Neural progenitor cell (in vitro differentiated cells): ENCODE data around the gene UTP14A. TPM values are rescaled to one million over a fixed set of nuclear protein-coding genes. Genes with fewer than 3 reads are reported as not detected.
A peak's percentile ranks its signal among the peaks of the same experiment; 100 is the strongest.

Source experiments
- DNase-seq: peaks from one replicate; pipeline ENCODE4 v3.0.0-alpha.2; 2016; ENCODE audit warnings: low spot score
- H2AFZ ChIP-seq: fragments of 200-600 bp; sonication (generic); replicated peaks from 2 replicates; pipeline ENCODE4 v1.6.1; 2016; ENCODE audit warnings: antibody characterized with exemption
- H3F3A ChIP-seq: fragments of 200-600 bp; sonication (generic); 2 replicates; pipeline ENCODE4 v1.6.1; 2016; ENCODE audit warnings: antibody characterized with exemption, low read depth
- H3K27ac ChIP-seq: fragments of 200-600 bp; sonication (generic); 2 replicates; pipeline ENCODE4 v1.5.1; 2016; ENCODE audit warnings: mild to moderate bottlenecking
- H3K27me3 ChIP-seq: fragments of 200-600 bp; sonication (generic); 2 replicates; pipeline ENCODE4 v1.6.1; 2016; ENCODE audit warnings: mild to moderate bottlenecking, moderate library complexity
- H3K36me3 ChIP-seq: fragments of 200-600 bp; sonication (generic); 2 replicates; pipeline ENCODE4 v1.5.1; 2016
- H3K4me1 ChIP-seq: fragments of 200-600 bp; sonication (generic); 2 replicates; pipeline ENCODE4 v1.6.1; 2016; ENCODE audit warnings: mixed run types
- H3K4me2 ChIP-seq: fragments of 200-600 bp; sonication (generic); 2 replicates; pipeline ENCODE4 v1.6.1; 2016
- H3K4me3 ChIP-seq: fragments of 200-600 bp; sonication (generic); 2 replicates; pipeline ENCODE4 v1.5.1; 2016
- H3K79me2 ChIP-seq: fragments of 200-600 bp; sonication (generic); 2 replicates; pipeline ENCODE4 v1.6.1; 2016; ENCODE audit warnings: low read depth
- H3K9ac ChIP-seq: fragments of 200-600 bp; sonication (generic); 2 replicates; pipeline ENCODE4 v1.6.1; 2016
- H3K9me3 ChIP-seq: fragments of 200-600 bp; sonication (generic); 2 replicates; pipeline ENCODE4 v1.5.1; 2016; ENCODE audit warnings: low read depth
- H4K20me1 ChIP-seq: fragments of 200-600 bp; sonication (generic); 2 replicates; pipeline ENCODE4 v1.6.1; 2016; ENCODE audit warnings: low read depth
- H3K27ac Mint-ChIP-seq: 3 replicates; pipeline ENCODE4 v1.8.0; 2021; ENCODE audit warnings: mixed read lengths
- H3K27me3 Mint-ChIP-seq: 2 replicates; pipeline ENCODE4 v1.8.0; 2022; ENCODE audit warnings: low read depth, mild to moderate bottlenecking, inconsistent platforms, moderate library complexity, mixed read lengths; ENCODE audit not compliant: insufficient read depth
- H3K36me3 Mint-ChIP-seq: 3 replicates; pipeline ENCODE4 v1.8.0; 2021; ENCODE audit warnings: mixed read lengths
- H3K4me1 Mint-ChIP-seq: 3 replicates; pipeline ENCODE4 v1.8.0; 2021; ENCODE audit warnings: mixed read lengths
- H3K4me3 Mint-ChIP-seq: 3 replicates; pipeline ENCODE4 v1.8.0; 2021; ENCODE audit warnings: mild to moderate bottlenecking, moderate library complexity, mixed read lengths
- H3K9me3 Mint-ChIP-seq: 3 replicates; pipeline ENCODE4 v1.8.0; 2020; ENCODE audit warnings: mixed read lengths
- EZH2 ChIP-seq: fragments of 200-600 bp; sonication (generic); IDR thresholded peaks from 2 replicates; pipeline ENCODE4 v1.6.1; 2017; ENCODE audit warnings: antibody characterized with exemption, mild to moderate bottlenecking, moderate library complexity
- EZH2phosphoT487 ChIP-seq: fragments of 200-600 bp; sonication (generic); IDR thresholded peaks from 2 replicates; pipeline ENCODE4 v1.6.1; 2017; ENCODE audit warnings: antibody characterized with exemption
- total RNA-seq: library from RNA; depleted of rRNA; stranded (reverse); fragments of >200 nt; gene quantifications from 2 replicates; pipeline ENCODE4 v1.2.3, GENCODE V29; 2015; ENCODE audit warnings: low replicate concordance
- TF ChIP-seq, protein P1 (sequence below): fragments of 200-600 bp; sonication (generic); IDR thresholded peaks from 2 replicates; pipeline ENCODE4 v1.5.1; 2017; ENCODE audit warnings: antibody characterized with exemption, mild to moderate bottlenecking

Gene UTP14A
- total RNA-seq, 1 donor from 2014 or later, result 8.3 TPM

DNA sequence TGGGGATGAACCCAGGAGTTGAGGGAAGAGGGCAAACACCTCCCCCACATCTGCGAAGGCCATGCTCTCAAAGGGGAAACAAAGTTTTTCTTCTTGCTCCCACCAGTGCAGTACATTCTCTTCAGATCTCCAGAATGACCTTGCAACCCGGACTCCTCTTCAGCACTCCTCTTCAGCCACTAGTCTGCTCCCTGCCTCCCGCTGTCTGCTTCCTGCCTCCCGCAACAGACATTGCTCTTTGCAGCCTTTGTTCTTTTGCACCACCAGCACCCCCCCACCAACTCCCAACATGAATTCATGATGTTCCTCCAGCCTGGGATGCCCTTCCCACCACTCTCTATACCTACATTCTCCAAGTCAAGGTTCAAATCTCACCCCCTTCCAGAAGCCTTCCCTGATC lies 32.1 kb downstream of the UTP14A start:
- Mint-ChIP-seq H3K4me1 (peaks cover 37% of the 10 kb centered on the region), H3K4me3 (no peak overlapping the region), H3K27me3 (peaks cover 43% of the 10 kb centered on the region), H3K9me3 (peaks cover 3% of the 10 kb centered on the region), H3K27ac (peak overlapping the region; percentile 0), H3K36me3 (no peaks in the 10 kb centered on the region)
- H4K20me1 ChIP-seq, result no peaks in the 10 kb centered on the region
- H3K4me1 ChIP-seq, result peaks cover 8% of the 10 kb centered on the region
- H3K79me2 ChIP-seq, result no peaks in the 10 kb centered on the region
- H3K4me2 ChIP-seq, result no peak overlapping the region
- H3K9ac ChIP-seq, result no peak overlapping the region
- H3K4me3 ChIP-seq, result no peak overlapping the region
- no peaks in the 10 kb centered on the region for H3K9me3 ChIP-seq
- no peak overlapping the region for H3K27ac ChIP-seq
- no peak for DNase-seq
- H3K27me3 ChIP-seq, result peaks cover 53% of the 10 kb centered on the region
- peaks cover 14% of the 10 kb centered on the region for H3F3A ChIP-seq
- H3K36me3 ChIP-seq, result no peaks in the 10 kb centered on the region
- TF ChIP-seq EZH2phosphoT487, result no peak
- TF ChIP-seq, protein P1, sequence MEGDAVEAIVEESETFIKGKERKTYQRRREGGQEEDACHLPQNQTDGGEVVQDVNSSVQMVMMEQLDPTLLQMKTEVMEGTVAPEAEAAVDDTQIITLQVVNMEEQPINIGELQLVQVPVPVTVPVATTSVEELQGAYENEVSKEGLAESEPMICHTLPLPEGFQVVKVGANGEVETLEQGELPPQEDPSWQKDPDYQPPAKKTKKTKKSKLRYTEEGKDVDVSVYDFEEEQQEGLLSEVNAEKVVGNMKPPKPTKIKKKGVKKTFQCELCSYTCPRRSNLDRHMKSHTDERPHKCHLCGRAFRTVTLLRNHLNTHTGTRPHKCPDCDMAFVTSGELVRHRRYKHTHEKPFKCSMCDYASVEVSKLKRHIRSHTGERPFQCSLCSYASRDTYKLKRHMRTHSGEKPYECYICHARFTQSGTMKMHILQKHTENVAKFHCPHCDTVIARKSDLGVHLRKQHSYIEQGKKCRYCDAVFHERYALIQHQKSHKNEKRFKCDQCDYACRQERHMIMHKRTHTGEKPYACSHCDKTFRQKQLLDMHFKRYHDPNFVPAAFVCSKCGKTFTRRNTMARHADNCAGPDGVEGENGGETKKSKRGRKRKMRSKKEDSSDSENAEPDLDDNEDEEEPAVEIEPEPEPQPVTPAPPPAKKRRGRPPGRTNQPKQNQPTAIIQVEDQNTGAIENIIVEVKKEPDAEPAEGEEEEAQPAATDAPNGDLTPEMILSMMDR, result no peak
- no peak for TF ChIP-seq EZH2
- H2AFZ ChIP-seq, result no peak overlapping the region

DNA sequence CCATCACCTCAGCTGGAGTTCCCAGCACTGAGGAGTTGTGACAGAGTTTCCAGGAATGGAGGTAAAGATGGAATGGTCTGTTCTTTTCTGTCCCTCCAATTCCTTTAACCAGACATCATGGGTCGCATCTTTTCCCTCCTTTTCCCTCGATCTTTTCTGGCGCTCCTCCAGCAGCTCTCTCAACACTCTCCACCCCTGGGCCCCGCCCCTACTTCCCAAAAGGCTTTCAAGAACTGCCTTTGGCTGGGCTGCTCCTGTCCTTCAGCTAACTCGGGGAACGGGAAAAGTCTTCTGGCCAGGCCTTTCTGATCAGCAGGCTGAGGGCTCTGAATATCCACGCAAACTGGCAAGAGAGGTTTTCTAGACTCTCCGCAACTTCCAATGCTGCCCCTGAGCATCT lies 34.0 kb downstream of the UTP14A start:
- no peak overlapping the region for H3K27ac ChIP-seq
- H3K9me3 Mint-ChIP-seq, result no peaks in the 10 kb centered on the region
- H3K4me1 Mint-ChIP-seq, result peaks cover 23% of the 10 kb centered on the region
- peaks cover 34% of the 10 kb centered on the region for H3K27me3 ChIP-seq
- H3K9ac ChIP-seq, result no peak overlapping the region
- H3K27ac Mint-ChIP-seq, result no peak overlapping the region
- peaks cover 25% of the 10 kb centered on the region for H3K27me3 Mint-ChIP-seq
- no peaks in the 10 kb centered on the region for H3K79me2 ChIP-seq
- no peaks in the 10 kb centered on the region for H3K36me3 ChIP-seq
- no peaks in the 10 kb centered on the region for H3F3A ChIP-seq
- TF ChIP-seq EZH2, result no peak
- TF ChIP-seq, protein P1, result no peak
- no peak overlapping the region for H2AFZ ChIP-seq
- DNase-seq, result peak; percentile 64
- H3K36me3 Mint-ChIP-seq, result no peaks in the 10 kb centered on the region
- no peak overlapping the region for H3K4me3 ChIP-seq
- no peaks in the 10 kb centered on the region for H3K4me1 ChIP-seq
- H3K9me3 ChIP-seq, result no peaks in the 10 kb centered on the region
- no peaks in the 10 kb centered on the region for H4K20me1 ChIP-seq
- no peak overlapping the region for H3K4me3 Mint-ChIP-seq
- no peak overlapping the region for H3K4me2 ChIP-seq

DNA sequence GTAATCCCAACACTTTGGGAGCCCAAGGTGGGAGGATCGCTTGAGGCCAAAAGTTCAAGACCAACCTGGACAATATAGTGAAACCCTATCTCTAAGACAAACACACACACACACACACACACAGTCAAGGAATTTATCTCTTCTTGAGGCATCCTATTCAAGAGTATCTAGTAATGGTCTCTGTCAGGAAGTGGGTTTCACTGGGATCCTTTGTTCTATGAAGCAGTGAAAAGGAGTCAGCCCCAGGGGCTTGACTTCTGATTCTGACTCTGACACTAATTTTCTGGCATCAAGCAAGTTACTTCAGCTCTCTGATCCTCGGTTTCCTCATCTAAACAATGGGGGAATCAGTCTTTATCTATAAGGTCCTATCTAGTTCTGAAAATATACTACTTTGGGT lies 34.8 kb downstream of the UTP14A start:
- Mint-ChIP-seq H3K4me3 (no peak overlapping the region), H3K9me3 (no peaks in the 10 kb centered on the region), H3K36me3 (no peaks in the 10 kb centered on the region), H3K27me3 (peaks cover 18% of the 10 kb centered on the region), H3K27ac (no peak overlapping the region), H3K4me1 (peaks cover 23% of the 10 kb centered on the region)
- H3K27me3 ChIP-seq, result peaks cover 27% of the 10 kb centered on the region
- TF ChIP-seq, protein P1, result no peak
- no peak for TF ChIP-seq EZH2
- H3F3A ChIP-seq, result no peaks in the 10 kb centered on the region
- no peaks in the 10 kb centered on the region for H4K20me1 ChIP-seq
- no peak for DNase-seq
- no peaks in the 10 kb centered on the region for H3K4me1 ChIP-seq
- H3K9ac ChIP-seq, result no peak overlapping the region
- H3K9me3 ChIP-seq, result no peaks in the 10 kb centered on the region
- H3K4me2 ChIP-seq, result no peak overlapping the region
- no peak overlapping the region for H3K4me3 ChIP-seq
- no peak overlapping the region for H2AFZ ChIP-seq
- no peaks in the 10 kb centered on the region for H3K36me3 ChIP-seq
- H3K79me2 ChIP-seq, result no peaks in the 10 kb centered on the region
- H3K27ac ChIP-seq, result no peak overlapping the region

DNA sequence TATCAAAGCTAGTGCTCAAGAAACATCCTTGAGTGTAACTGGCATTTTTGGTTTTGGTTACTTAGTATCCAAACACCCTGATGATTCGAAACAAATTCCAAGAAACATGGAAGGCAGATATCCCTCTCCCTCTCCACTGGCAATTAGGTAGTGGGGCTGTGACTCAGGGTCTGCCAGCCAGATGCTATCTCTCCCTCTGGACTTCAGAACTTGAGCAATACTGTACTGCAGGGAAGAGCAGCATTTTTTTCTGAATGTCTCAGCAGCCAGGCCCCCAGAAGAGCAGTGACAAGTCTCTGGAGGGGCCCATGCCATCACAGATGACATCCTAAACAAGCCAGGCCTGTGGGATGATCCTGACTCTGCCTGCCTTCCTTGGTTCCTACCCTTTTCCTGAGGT lies 39.2 kb downstream of the UTP14A start:
- Histone ChIP-seq H3K79me2 (no peaks in the 10 kb centered on the region), H4K20me1 (no peaks in the 10 kb centered on the region), H3K27ac (no peak overlapping the region), H3K36me3 (no peaks in the 10 kb centered on the region), H2AFZ (no peak overlapping the region), H3K9me3 (no peaks in the 10 kb centered on the region), H3K4me3 (no peak overlapping the region), H3K27me3 (no peaks in the 10 kb centered on the region), H3K4me1 (no peaks in the 10 kb centered on the region), H3F3A (no peaks in the 10 kb centered on the region), H3K4me2 (no peak overlapping the region), H3K9ac (no peak overlapping the region)
- Mint-ChIP-seq H3K4me3 (no peak overlapping the region), H3K4me1 (peaks cover 8% of the 10 kb centered on the region), H3K27me3 (peaks cover 4% of the 10 kb centered on the region), H3K9me3 (no peaks in the 10 kb centered on the region), H3K27ac (no peak overlapping the region), H3K36me3 (no peaks in the 10 kb centered on the region)
- DNase-seq, result no peak
- TF ChIP-seq, protein P1, result no peak
- no peak for TF ChIP-seq EZH2phosphoT487
- TF ChIP-seq EZH2, result no peak
